Head of caudate nucleus (tissue), 42 donors: Measurements from ENCODE around the gene USP32.
"Not testable (repeated sequence)": the region's sequence is repeated elsewhere in the genome, so short reads cannot be mapped to it uniquely, and the experiment has no call there.

Experiments
- DNase-seq, 42 donors: peaks; one replicate each; pipeline versions ENCODE4 v3.0.0 to v3.0.0-alpha.2; 2020 to 2021; ENCODE audit warnings: mixed read lengths in 7 of 42
- intact Hi-C: fragments of 100-400 bp; cut with DNase I; formaldehyde crosslinking; loops from one replicate; pipeline ENCODE4 v1.15.0; 2022

USP32 gene

DNA sequence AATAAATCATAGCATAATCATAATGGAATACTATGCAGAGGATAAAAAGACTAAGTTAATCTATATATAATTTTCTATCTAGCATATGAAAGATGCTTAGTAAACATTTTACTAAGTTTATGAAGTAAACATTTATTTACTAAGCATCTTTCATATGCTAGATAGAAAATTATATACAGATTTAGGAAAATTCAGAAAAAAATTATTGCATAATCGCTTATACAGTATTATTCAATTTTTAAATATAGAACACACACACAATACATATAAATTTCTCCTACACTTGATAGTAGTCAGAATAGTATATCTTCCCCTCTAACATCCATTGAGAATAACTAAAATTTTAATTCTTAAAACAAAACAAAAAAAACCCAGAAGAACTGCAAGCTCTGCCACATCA, 131.4 kb downstream of the USP32 start:
- intact Hi-C loops, result no loop called here

GRCh38 chr17:60258313-60258712, 133.6 kb downstream of the USP32 start:
- intact Hi-C loops, result no loop called here

More for the DNA sequence above, 131.4 kb downstream of the USP32 start:
- DNase-seq, result no peak

GRCh38 chr17:60256174-60256573, 135.8 kb downstream of the USP32 start:
- intact Hi-C loops, result no loop called here
- DNase-seq, result no peak

More at GRCh38 chr17:60258313-60258712, 133.6 kb downstream of the USP32 start:
- DNase-seq, result no peak

- no peak for DNase-seq
- intact Hi-C loops, result no loop called here
These were observed 138.9 kb downstream of the USP32 start for GRCh38 chr17:60253048-60253447.

- DNase-seq, result no peak
- intact Hi-C loops, result no loop called here
These were observed 139.5 kb downstream of the USP32 start for GRCh38 chr17:60252459-60252858.

GRCh38 chr17:60249290-60249826, 142.6 kb downstream of the USP32 start:
- intact Hi-C loops, result no loop called here
- DNase-seq, result no peak

DNA sequence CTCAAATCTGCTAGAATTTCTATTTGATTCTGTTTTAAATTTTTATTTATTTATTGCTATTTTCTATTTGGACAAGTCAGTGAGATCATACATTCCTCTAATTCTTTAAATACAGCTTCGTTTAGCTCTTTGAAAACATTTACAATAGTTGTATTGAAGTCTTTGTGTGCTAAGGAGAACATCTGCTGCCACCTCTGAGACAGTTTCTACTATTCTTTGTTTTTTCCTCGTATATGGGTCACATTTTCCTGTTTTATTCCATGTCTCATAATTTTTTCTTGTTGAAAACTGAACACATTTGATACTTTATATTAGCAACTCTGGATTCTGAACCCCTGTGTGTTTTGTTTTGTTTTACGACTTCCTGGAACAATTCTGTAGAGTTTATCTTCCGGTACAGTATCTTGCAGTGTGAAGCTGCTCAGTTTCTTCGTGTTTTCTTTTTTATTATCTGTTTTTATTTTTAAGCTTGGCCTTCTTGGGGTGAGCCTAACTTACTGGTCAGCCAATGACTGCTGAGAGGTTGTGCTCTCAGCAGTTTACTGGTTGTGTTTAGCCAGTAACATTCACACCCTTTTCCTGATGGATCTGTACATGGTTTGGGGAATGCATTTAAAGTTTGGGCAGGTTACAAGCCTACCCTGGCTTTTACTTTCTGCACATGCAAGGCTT, 143.2 kb downstream of the USP32 start:
- DNase-seq, result no peak
- intact Hi-C loops, result no loop called here

- no peak for DNase-seq
- intact Hi-C loops, result no loop called here
These were observed 144.0 kb downstream of the USP32 start for GRCh38 chr17:60247836-60248461.

DNA sequence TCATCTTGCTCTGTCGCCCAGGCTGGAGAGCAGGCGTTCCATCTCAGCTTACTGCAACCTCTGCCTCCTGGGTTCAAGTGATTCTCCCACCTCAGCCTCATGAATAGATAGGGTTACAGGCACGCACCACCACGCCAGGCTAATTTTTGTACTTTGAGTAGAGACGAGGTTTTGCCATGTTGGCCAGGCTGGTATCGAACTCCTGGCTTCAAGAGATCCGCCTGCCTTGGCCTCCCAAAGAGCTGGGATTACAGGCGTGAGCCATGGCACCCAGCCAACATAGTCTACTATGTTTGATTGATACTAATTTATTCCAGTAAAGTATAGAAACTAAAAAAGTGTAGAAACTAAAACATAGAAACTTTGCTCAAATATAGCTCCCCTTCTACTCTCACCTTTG, 147.3 kb downstream of the USP32 start:
- intact Hi-C loops, result no loop called here
- no peak for DNase-seq

DNA sequence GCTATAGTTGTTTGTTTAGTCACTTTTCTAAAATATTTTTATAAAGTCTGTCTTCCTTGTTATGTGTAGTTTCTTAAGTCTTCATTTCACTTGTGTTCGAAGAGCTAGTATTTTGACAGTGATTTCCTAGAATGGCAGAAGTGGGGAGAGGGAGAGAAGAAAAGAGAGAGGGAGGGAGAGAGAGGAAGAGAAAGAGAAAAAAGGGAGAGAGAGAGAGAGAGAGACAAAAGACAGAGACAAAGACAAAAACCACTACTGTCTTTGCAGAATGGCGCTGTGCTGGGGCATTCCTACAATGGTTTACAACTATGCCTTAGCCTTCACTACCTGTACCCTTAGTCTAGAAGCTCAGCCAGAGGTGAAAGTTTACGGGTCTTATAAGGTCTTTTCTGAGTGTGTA, 151.6 kb downstream of the USP32 start:
- no peak for DNase-seq
- intact Hi-C loops, result no loop called here

GRCh38 chr17:60231691-60232090, 160.2 kb downstream of the USP32 start:
- intact Hi-C loops, result no loop called here
- peak in 5 of 42 donors; percentile 17 to 55 (median 28) for DNase-seq

DNA sequence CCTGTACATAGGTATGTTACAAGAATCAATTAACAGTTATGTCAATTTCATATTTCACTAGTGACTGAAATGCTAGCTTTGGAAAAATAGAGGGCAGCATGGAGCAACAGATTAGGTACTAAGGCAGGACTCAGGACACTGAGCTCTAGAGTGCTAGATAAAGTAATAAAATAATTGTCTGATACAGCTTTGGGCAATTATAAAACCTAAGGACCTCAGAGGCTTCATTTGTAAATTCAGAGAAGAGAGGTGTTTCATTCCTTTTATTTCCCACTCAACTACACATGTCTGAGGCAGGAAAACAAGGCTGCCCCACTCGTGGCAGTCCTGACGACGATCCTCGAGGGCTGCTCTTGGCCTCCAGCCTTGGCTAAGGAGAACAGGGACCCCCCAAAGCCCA, 160.7 kb downstream of the USP32 start:
- peak in 17 of 42 donors; percentile 13 to 64 (median 37) for DNase-seq
- intact Hi-C loops, result no loop called here

DNA sequence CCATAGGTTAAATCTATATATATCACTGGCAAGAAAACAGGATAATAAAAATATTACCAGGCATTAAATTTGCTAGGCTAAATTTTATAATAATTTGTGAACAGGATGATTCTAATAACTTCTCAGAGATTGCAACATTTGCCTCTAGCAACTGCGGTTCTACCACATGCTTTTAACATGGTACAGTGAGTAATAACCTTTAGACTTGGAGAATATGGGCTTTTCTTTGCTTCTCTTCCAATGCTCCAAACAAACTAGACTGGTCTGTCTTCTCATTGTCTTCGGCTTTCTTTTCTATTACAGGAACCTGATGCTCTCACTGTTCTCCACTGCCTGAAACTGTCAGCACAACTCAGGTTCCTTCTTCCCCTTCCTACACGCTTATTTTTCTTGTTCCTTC, 161.6 kb downstream of the USP32 start:
- DNase-seq, result no peak
- intact Hi-C loops, result no loop called here

GRCh38 chr17:60229188-60229802, 162.6 kb downstream of the USP32 start:
- DNase-seq, result no peak
- intact Hi-C loops, result no loop called here

DNA sequence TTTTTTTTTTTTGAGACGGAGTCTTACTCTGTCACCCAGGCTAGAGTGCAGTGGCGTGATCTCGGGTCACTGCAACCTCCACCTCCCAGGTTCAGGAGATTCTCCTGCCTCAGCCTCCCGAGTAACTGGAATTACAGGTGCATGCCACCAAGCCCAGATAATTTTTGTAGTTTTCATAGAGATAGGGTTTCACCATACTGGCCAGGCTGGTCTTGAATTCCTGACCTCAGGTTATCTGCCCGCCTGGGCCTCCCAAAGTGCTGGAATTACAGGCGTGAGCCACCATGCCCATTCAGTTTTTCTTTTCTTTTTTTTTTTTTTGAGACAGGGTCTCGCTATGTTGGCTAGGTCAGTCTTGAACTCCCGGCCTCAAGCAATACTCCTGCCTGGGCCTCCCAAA, 164.7 kb downstream of the USP32 start:
- DNase-seq, intact Hi-C loops: not testable (repeated sequence)

DNA sequence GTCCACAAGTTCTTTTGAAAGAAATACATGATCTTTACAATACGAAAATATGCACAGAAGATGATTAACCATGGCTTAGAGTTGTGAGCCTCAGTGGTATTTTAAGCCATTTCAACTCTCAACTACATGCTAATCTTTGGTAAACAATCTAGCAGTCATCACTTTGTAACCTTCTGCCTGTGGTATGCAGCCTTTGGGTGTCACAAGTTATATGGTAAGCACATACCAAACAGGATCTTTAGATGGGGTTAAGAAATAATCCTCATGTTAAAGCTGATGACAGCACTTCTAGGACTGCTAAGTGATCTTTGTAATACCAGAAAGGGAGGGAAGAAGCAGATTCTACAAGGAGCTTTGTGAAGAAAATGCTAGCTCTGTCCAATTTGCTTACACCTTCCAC, 167.9 kb downstream of the USP32 start:
- DNase-seq, result no peak
- intact Hi-C loops, result no loop called here

GRCh38 chr17:60223456-60223855, 168.5 kb downstream of the USP32 start:
- DNase-seq, result no peak
- intact Hi-C loops, result no loop called here

DNA sequence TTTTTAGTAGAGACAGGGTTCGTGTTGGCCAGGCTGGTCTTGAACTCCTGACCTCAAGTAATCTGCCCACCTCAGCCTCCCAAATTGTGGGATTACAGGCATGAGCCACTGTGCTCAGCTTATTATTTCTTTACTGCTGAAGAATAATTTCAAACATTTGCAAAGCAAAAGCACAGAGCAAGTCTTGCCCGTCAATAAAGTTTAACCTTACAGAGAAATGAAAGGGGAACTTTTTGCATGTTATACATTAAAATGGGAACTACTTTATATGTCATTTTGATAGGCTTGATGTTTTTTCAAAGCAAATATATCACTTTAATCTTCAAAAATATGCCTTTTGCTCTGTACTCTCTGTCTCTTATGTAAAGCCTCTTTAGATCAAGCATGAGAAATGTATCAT, 173.2 kb downstream of the USP32 start:
- intact Hi-C loops, DNase-seq: not testable (repeated sequence)

DNA sequence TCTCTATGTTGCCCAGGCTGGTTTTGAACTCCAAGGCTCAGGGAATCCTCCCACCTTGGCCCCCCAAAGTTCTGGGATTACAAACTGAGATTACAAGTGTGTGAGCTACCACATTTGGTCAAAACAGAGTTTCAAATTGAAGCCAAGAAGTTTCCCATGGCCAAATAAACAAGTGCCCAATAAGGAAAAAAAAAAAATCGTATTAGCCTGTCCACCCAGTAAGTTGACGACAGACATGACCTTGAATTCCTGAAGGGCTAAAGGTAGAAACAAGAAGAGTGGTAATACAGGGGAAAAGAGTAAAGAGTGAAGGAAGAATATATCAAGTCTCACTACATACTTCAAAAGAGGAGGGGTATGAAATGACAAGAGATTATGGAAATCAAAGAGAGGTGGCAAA, 176.0 kb downstream of the USP32 start:
- DNase-seq, result not testable (repeated sequence)

DNA sequence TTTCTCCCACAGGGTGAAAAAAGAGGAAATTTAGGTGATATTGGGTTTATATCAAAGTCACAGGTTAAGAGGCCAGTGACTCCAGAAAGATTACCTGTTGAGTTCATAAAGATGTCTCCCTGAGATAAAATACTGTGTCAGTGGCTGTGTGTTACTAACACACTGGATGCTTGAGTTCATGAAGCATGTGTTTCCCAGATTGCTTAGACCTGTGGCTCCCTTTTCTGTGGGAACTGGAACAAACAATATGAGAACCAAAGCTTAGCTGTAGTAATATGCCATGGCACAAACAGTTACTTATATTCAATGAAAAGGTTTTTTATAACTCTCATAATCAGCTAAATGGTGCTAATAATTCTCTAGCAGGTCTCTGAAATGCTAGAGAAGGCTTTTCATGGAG, 180.7 kb downstream of the USP32 start:
- intact Hi-C loops, DNase-seq: not testable (repeated sequence)

More for the DNA sequence above, 176.0 kb downstream of the USP32 start:
- intact Hi-C loops, result not testable (repeated sequence)
